ENCODE measurements around the gene CAPN3.

DNA sequence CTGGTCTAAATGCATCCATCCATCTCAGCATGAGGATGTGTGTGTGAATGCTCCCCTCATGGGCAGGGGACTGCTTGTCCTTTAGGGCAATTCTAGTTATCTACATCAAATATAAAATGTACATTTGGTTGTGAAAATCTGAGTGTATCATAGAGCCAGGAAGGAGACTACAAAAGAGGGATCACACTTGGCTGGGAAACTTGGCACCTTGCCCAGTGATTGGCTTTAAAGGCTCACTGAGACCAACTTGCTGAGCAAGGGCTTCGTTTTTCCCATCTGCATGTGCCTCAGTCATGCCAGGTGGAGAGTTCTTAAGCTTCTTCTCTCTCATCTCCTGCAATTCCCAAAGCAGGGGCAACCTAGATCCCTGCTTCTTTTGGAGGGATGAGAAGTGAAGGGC is 5.2 kb downstream of the CAPN3 start:
- TF ChIP-seq BACH2 (CRISPR knock-in tag; IDR thresholded peaks at IDR 0.05; ENCODE audit: borderline replicate concordance), result no peak
- no peak for TF ChIP-seq CSDC2 (CRISPR knock-in tag; IDR thresholded peaks at IDR 0.05)
- TF ChIP-seq ZNF8 (CRISPR knock-in tag; IDR thresholded peaks at IDR 0.05), result no peak
- TF ChIP-seq, protein P1, sequence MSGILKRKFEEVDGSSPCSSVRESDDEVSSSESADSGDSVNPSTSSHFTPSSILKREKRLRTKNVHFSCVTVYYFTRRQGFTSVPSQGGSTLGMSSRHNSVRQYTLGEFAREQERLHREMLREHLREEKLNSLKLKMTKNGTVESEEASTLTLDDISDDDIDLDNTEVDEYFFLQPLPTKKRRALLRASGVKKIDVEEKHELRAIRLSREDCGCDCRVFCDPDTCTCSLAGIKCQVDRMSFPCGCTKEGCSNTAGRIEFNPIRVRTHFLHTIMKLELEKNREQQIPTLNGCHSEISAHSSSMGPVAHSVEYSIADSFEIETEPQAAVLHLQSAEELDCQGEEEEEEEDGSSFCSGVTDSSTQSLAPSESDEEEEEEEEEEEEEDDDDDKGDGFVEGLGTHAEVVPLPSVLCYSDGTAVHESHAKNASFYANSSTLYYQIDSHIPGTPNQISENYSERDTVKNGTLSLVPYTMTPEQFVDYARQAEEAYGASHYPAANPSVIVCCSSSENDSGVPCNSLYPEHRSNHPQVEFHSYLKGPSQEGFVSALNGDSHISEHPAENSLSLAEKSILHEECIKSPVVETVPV (CRISPR knock-in tag; IDR thresholded peaks at IDR 0.05), result no peak
- TF ChIP-seq RARB (CRISPR knock-in tag; IDR thresholded peaks at IDR 0.05), result no peak
- no peak for TF ChIP-seq PPARA (CRISPR knock-in tag; IDR thresholded peaks at IDR 0.05; ENCODE audit: borderline replicate concordance)
- no peak for TF ChIP-seq ZFP30 (CRISPR knock-in tag; IDR thresholded peaks at IDR 0.05)
